Adrenal gland (tissue), 12 donors: Measurements from ENCODE around the gene MCOLN2. TPM values are rescaled to one million over a fixed set of nuclear protein-coding genes. Genes with fewer than 3 reads are reported as not detected.
"Not testable (repeated sequence)": the region's sequence is repeated elsewhere in the genome, so short reads cannot be mapped to it uniquely, and the experiment has no call there.

ENCODE experiments used
- DNase-seq, 7 donors: peaks; one replicate each; pipeline ENCODE4 v3.0.0-alpha.2; 2019 to 2020
- H3K27ac ChIP-seq, 5 donors: fragments of 200-600 bp; sonication (generic) in 4 of 5; 1 replicate in 3 of 5; 2 replicates in 2 of 5; pipeline versions ENCODE4 v1.5.1 to v1.8.0; 2016 to 2020; ENCODE audit warnings: mild to moderate bottlenecking in 1 of 5
- H3K27me3 ChIP-seq: fragments of 200-600 bp; 2 replicates; pipeline ENCODE4 v1.8.0; 2021
- H3K36me3 ChIP-seq, 2 donors: fragments of 200-600 bp; replicated peaks in 1 of 2; 1 replicate in 1 of 2; 2 replicates in 1 of 2; pipeline versions ENCODE4 v1.5.1 to v1.8.0; 2018 to 2022
- H3K4me1 ChIP-seq, 2 donors: fragments of 200-600 bp; replicated peaks in 1 of 2; 1 replicate in 1 of 2; 2 replicates in 1 of 2; pipeline versions ENCODE4 v1.5.1 to v1.8.0; 2018 to 2021
- H3K4me3 ChIP-seq, 4 donors: fragments of 200-600 bp; sonication (generic) in 3 of 4; one replicate each; pipeline ENCODE4 v1.5.1; 2016 to 2018
- H3K9me3 ChIP-seq, 3 donors: fragments of 200-600 bp; sonication (generic) in 1 of 3; replicated peaks in 1 of 3; 1 replicate in 2 of 3; 2 replicates in 1 of 3; pipeline versions ENCODE4 v1.5.1 to v1.8.0; 2016 to 2021
- CTCF ChIP-seq, 6 experiments: fragments of 450-650 bp in 4 of 6; fragments of 200-600 bp in 2 of 6; sonication (generic) in 1 of 6; IDR thresholded peaks; 1 replicate in 5 of 6; 2 replicates in 1 of 6; pipeline versions ENCODE4 v1.5.1 to v1.8.0; 2016 to 2021; ENCODE audit warnings: antibody characterized with exemption in 6 of 6, mild to moderate bottlenecking in 2 of 6, moderate library complexity in 1 of 6
- POLR2A ChIP-seq, 2 donors: fragments of 450-650 bp; IDR thresholded peaks; one replicate each; pipeline ENCODE4 v1.6.1; 2017; ENCODE audit warnings: antibody characterized with exemption in 2 of 2, mild to moderate bottlenecking in 2 of 2, moderate library complexity in 1 of 2
- WGBS, 4 donors: extraction: QIAGEN DNeasy Blood & Tissue Kit in 2 of 4; methylation state at CpG; one replicate each; pipeline versions ENCODE4 v1.1.5 to v1.1.7; 2013 to 2017; 5-methylcytosine and 5-hydroxymethylcytosine counted together
- intact Hi-C, 2 donors: fragments of 100-400 bp; cut with DNase I; formaldehyde crosslinking; loops; one replicate each; pipeline versions ENCODE4 v1.14.1 to v1.15.0; 2022 to 2023
- polyA plus RNA-seq, 3 donors: library from polyadenylated mRNA; stranded (reverse); fragments of 200-250 nt in 2 of 3; fragments of 350-450 nt in 1 of 3; fragmentation: Illumina TruSeq in 1 of 3; extraction: RNeasy Lipid Tissue Mini Kit (QIAGEN cat#74804) in 1 of 3; gene quantifications; one replicate each; pipeline ENCODE4 v1.2.3, GENCODE V29; 2013 to 2014
- total RNA-seq, 9 donors: library from RNA; depleted of rRNA in 4 of 9; stranded (reverse); fragments of >200 nt in 4 of 9; fragments of 120-200 nt in 1 of 9; fragmentation: NEBNext Ultra II Directional in 1 of 9; extraction: Animal tissue kit (Norgen Biotek cat#: 25700) in 1 of 9; gene quantifications; one replicate each; pipeline versions ENCODE4 v1.1.0 to v1.2.4, GENCODE V29; 2013 to 2023
- donor health status: healthy with polysubstance abuse.
- donor health status: Bipolar disorder and iron deficiency.
- donor health status: DM: yes; HTN: yes; CAD: no.
- donor health status: DM: no; HTN: no; CAD: no.
- donor health status: DM: no; HTN: no; CAD: no.
- donor health status: DM: yes; HTN: yes; CAD: no.

Gene MCOLN2
- total and polyA plus RNA-seq, 12 donors = 0.89 to 40.1 (median 14.8) TPM

- peaks cover 8 to 11% of the 10 kb centered on the region in 2 donors for H3K4me1 ChIP-seq
- no peak overlapping the region for H3K27ac ChIP-seq
- H3K36me3 ChIP-seq = no peaks in the 10 kb centered on the region
- intact Hi-C loops = loop anchor here in 1 of 2 donors (10.0 kb wide), 1 partner anchor 128 kb away; no protein-coding TSS in a partner anchor
- H3K27me3 ChIP-seq = no peaks in the 10 kb centered on the region
- TF ChIP-seq CTCF (IDR thresholded peaks at IDR 0.05) (no peak), POLR2A (IDR thresholded peaks at IDR 0.05) (no peak)
- no peaks in the 10 kb centered on the region for H3K9me3 ChIP-seq
- H3K4me3 ChIP-seq = no peak overlapping the region
- 52 to 63% (median 56%) methylated on average over 3 of the region's 3 CpGs for WGBS, 4 donors
- no peak for DNase-seq
These were observed 84.0 kb downstream of the MCOLN2 start for GRCh38 chr1:84912726-84913554.

- H3K9me3 ChIP-seq, intact Hi-C loops, H3K27me3 ChIP-seq, H3K27ac ChIP-seq, DNase-seq, H3K4me1 ChIP-seq, H3K4me3 ChIP-seq, H3K36me3 ChIP-seq: not testable (repeated sequence)
- WGBS, 4 donors = 80 to 85% (median 82%) methylated on average over 4 of the region's 4 CpGs
These were observed 88.0 kb downstream of the MCOLN2 start for GRCh38 chr1:84908746-84909464.

GRCh38 chr1:84907095-84907827 is 89.7 kb downstream of the MCOLN2 start:
- intact Hi-C loops = no loop called here
- WGBS, 4 donors = 73 to 89% (median 75%) methylated on average over 6 of the region's 6 CpGs
- H3K27ac ChIP-seq = no peak overlapping the region
- no peaks in the 10 kb centered on the region for H3K27me3 ChIP-seq
- DNase-seq = no peak
- no peak overlapping the region for H3K4me3 ChIP-seq
- H3K36me3 ChIP-seq = no peaks in the 10 kb centered on the region
- TF ChIP-seq POLR2A (IDR thresholded peaks at IDR 0.05) (no peak), CTCF (IDR thresholded peaks at IDR 0.05) (no peak)
- no peaks in the 10 kb centered on the region for H3K4me1 ChIP-seq
- H3K9me3 ChIP-seq = no peaks in the 10 kb centered on the region

GRCh38 chr1:84902727-84903126 is 94.2 kb downstream of the MCOLN2 start:
- H3K27ac ChIP-seq, H3K27me3 ChIP-seq, DNase-seq, intact Hi-C loops, H3K4me1 ChIP-seq, H3K4me3 ChIP-seq, H3K9me3 ChIP-seq, H3K36me3 ChIP-seq: not testable (repeated sequence)
- WGBS, 4 donors = 70 to 87% (median 82%) methylated on average over 7 of the region's 7 CpGs

- H3K36me3 ChIP-seq = no peaks in the 10 kb centered on the region
- H3K27me3 ChIP-seq = peaks cover 3% of the 10 kb centered on the region
- TF ChIP-seq POLR2A (IDR thresholded peaks at IDR 0.05) (no peak), CTCF (IDR thresholded peaks at IDR 0.05) (no peak)
- no peak overlapping the region for H3K27ac ChIP-seq
- 51 to 70% (median 65%) methylated on average over 1 of the region's 1 CpG for WGBS, 4 donors
- intact Hi-C loops = no loop called here
- no peak overlapping the region for H3K4me3 ChIP-seq
- no peaks in the 10 kb centered on the region for H3K4me1 ChIP-seq
- no peaks in the 10 kb centered on the region for H3K9me3 ChIP-seq
- no peak for DNase-seq
These were observed 96.9 kb downstream of the MCOLN2 start for GRCh38 chr1:84899969-84900368.
